Measurements from ENCODE around the gene ATAD3B. TPM values are rescaled to one million over a fixed set of nuclear protein-coding genes. Genes with fewer than 3 reads are reported as not detected.

ATAD3B gene
- total RNA-seq, 1 experiment from 2014 or later: 13.9 TPM

GRCh38 chr1:1543706-1544099 lies 72.1 kb downstream of the ATAD3B start:
- no peaks in the 10 kb centered on the region for H3K27me3 ChIP-seq (ENCODE audit: low read length)
- no peaks in the 10 kb centered on the region for H3K36me3 ChIP-seq (ENCODE audit: insufficient read depth, low read length)
- no peak overlapping the region for H3K27ac ChIP-seq (ENCODE audit: low read length)
- H2AFZ ChIP-seq (ENCODE audit: low read length): no peak overlapping the region
- H3K79me2 ChIP-seq (ENCODE audit: low read length): no peaks in the 10 kb centered on the region
- H3K4me3 ChIP-seq (ENCODE audit: low read length): no peak overlapping the region
- no peaks in the 10 kb centered on the region for H3K4me1 ChIP-seq (ENCODE audit: low read length)
- no peak for DNase-seq
- no peak overlapping the region for H3K9ac ChIP-seq (ENCODE audit: low read length)
- no peaks in the 10 kb centered on the region for H4K20me1 ChIP-seq (ENCODE audit: insufficient read depth, low read depth, low read length)
- no peaks in the 10 kb centered on the region for H3K9me2 ChIP-seq (replicated peaks; ENCODE audit: insufficient read depth, low read length)
- H3K4me2 ChIP-seq (ENCODE audit: low read depth, low read length, poor library complexity, severe bottlenecking): no peak overlapping the region
- no peaks in the 10 kb centered on the region for H3K9me3 ChIP-seq (ENCODE audit: low read length)

- Histone ChIP-seq H3K9ac (ENCODE audit: low read length) (no peak overlapping the region), H3K9me3 (ENCODE audit: low read length) (no peaks in the 10 kb centered on the region), H3K4me3 (ENCODE audit: low read length) (no peak overlapping the region), H3K27me3 (ENCODE audit: low read length) (no peaks in the 10 kb centered on the region), H3K4me1 (ENCODE audit: low read length) (no peaks in the 10 kb centered on the region), H3K4me2 (ENCODE audit: low read depth, low read length, poor library complexity, severe bottlenecking) (no peak overlapping the region), H3K79me2 (ENCODE audit: low read length) (no peaks in the 10 kb centered on the region), H3K9me2 (replicated peaks; ENCODE audit: insufficient read depth, low read length) (no peaks in the 10 kb centered on the region), H4K20me1 (ENCODE audit: insufficient read depth, low read depth, low read length) (no peaks in the 10 kb centered on the region), H3K36me3 (ENCODE audit: insufficient read depth, low read length) (no peaks in the 10 kb centered on the region), H3K27ac (ENCODE audit: low read length) (no peak overlapping the region), H2AFZ (ENCODE audit: low read length) (no peak overlapping the region)
- no peak for DNase-seq
These were observed 73.0 kb downstream of the ATAD3B start for GRCh38 chr1:1544544-1544943.

Other genes starting within 250 kb of the ATAD3B start
- gene SDF4, start 239.8 kb upstream of the ATAD3B start, total RNA-seq (2014; rRNA removed; shearing (Covaris generic); ENCODE audit: low replicate concordance): 25.6 and 42.0 TPM in 2 replicates
- 8.6 and 17.7 TPM in 2 replicates for gene B3GALT6, start 239.5 kb upstream of the ATAD3B start, total RNA-seq (2014; rRNA removed; shearing (Covaris generic); ENCODE audit: low replicate concordance)
- gene C1QTNF12, start 225.0 kb upstream of the ATAD3B start, total RNA-seq (2014; rRNA removed; shearing (Covaris generic); ENCODE audit: low replicate concordance): 2.2 and 2.5 TPM in 2 replicates
- 46.1 and 59.3 TPM in 2 replicates for gene UBE2J2, start 197.9 kb upstream of the ATAD3B start, total RNA-seq (2014; rRNA removed; shearing (Covaris generic); ENCODE audit: low replicate concordance)
- gene SCNN1D, start 191.3 kb upstream of the ATAD3B start, total RNA-seq (2014; rRNA removed; shearing (Covaris generic); ENCODE audit: low replicate concordance): 1.2 and 1.4 TPM in 2 replicates
- gene ACAP3, start 163.8 kb upstream of the ATAD3B start, total RNA-seq (2014; rRNA removed; shearing (Covaris generic); ENCODE audit: low replicate concordance): 28.1 and 94.6 TPM in 2 replicates
- 14.9 and 45.1 TPM in 2 replicates for gene PUSL1, start 163.2 kb upstream of the ATAD3B start, total RNA-seq (2014; rRNA removed; shearing (Covaris generic); ENCODE audit: low replicate concordance)
- gene INTS11, start 147.1 kb upstream of the ATAD3B start, total RNA-seq (2014; rRNA removed; shearing (Covaris generic); ENCODE audit: low replicate concordance): 69.8 and 168 TPM in 2 replicates
- gene CPTP, start 147.0 kb upstream of the ATAD3B start, total RNA-seq (2014; rRNA removed; shearing (Covaris generic); ENCODE audit: low replicate concordance): 35.0 and 74.7 TPM in 2 replicates
- gene TAS1R3, start 140.5 kb upstream of the ATAD3B start, total RNA-seq (2014; rRNA removed; shearing (Covaris generic); ENCODE audit: low replicate concordance): 49.2 and 82.6 TPM in 2 replicates
- gene DVL1, start 122.3 kb upstream of the ATAD3B start, total RNA-seq (2014; rRNA removed; shearing (Covaris generic); ENCODE audit: low replicate concordance): 36.0 and 104 TPM in 2 replicates
- not detected in 2 replicates for gene MXRA8, start 113.2 kb upstream of the ATAD3B start, total RNA-seq (2014; rRNA removed; shearing (Covaris generic); ENCODE audit: low replicate concordance)
- gene AURKAIP1, start 96.6 kb upstream of the ATAD3B start, total RNA-seq (2014; rRNA removed; shearing (Covaris generic); ENCODE audit: low replicate concordance): 49.1 and 150 TPM in 2 replicates
- 97.9 and 152 TPM in 2 replicates for gene CCNL2, start 72.4 kb upstream of the ATAD3B start, total RNA-seq (2014; rRNA removed; shearing (Covaris generic); ENCODE audit: low replicate concordance)
- gene MRPL20, start 64.5 kb upstream of the ATAD3B start, total RNA-seq (2014; rRNA removed; shearing (Covaris generic); ENCODE audit: low replicate concordance): 136 and 151 TPM in 2 replicates
- gene ANKRD65, start 50.5 kb upstream of the ATAD3B start, total RNA-seq (2014; rRNA removed; shearing (Covaris generic); ENCODE audit: low replicate concordance): not detected in 2 replicates
- gene VWA1, start 36.1 kb upstream of the ATAD3B start, total RNA-seq (2014; rRNA removed; shearing (Covaris generic); ENCODE audit: low replicate concordance): not detected in 2 replicates
- gene ATAD3C, start 22.1 kb upstream of the ATAD3B start, total RNA-seq (2014; rRNA removed; shearing (Covaris generic); ENCODE audit: low replicate concordance): 0.51 TPM in 1 of 2 replicates, not detected in the other
- gene ATAD3A, start 40.4 kb downstream of the ATAD3B start, total RNA-seq (2014; rRNA removed; shearing (Covaris generic); ENCODE audit: low replicate concordance): 12.5 and 52.1 TPM in 2 replicates
- gene TMEM240, start 68.9 kb downstream of the ATAD3B start, total RNA-seq (2014; rRNA removed; shearing (Covaris generic); ENCODE audit: low replicate concordance): 2.6 TPM in 1 of 2 replicates, not detected in the other
- gene SSU72, start 103.1 kb downstream of the ATAD3B start, total RNA-seq (2014; rRNA removed; shearing (Covaris generic); ENCODE audit: low replicate concordance): 70.9 and 80.6 TPM in 2 replicates
- gene FNDC10, start 128.4 kb downstream of the ATAD3B start, total RNA-seq (2014; rRNA removed; shearing (Covaris generic); ENCODE audit: low replicate concordance): 0.14 TPM in 1 of 2 replicates, not detected in the other
- gene MIB2, start 143.7 kb downstream of the ATAD3B start, total RNA-seq (2014; rRNA removed; shearing (Covaris generic); ENCODE audit: low replicate concordance): 24.8 and 54.3 TPM in 2 replicates
- 1.3 and 2.7 TPM in 2 replicates for gene MMP23B, start 160.4 kb downstream of the ATAD3B start, total RNA-seq (2014; rRNA removed; shearing (Covaris generic); ENCODE audit: low replicate concordance)
- 11.4 and 16.1 TPM in 2 replicates for gene CDK11B, start 187.2 kb downstream of the ATAD3B start, total RNA-seq (2014; rRNA removed; shearing (Covaris generic); ENCODE audit: low replicate concordance)
- gene SLC35E2B, start 221.0 kb downstream of the ATAD3B start, total RNA-seq (2014; rRNA removed; shearing (Covaris generic); ENCODE audit: low replicate concordance): 24.9 and 32.9 TPM in 2 replicates